Measurements from ENCODE around the gene ZCCHC8. TPM values are rescaled to one million over a fixed set of nuclear protein-coding genes. Genes with fewer than 3 reads are reported as not detected.

Gene ZCCHC8
- total and polyA plus RNA-seq, 2 of the 8 experiments (the other 6 are each of a cell fraction or from before 2014, with no cell fraction given), result 13.8 to 28.9 TPM

- Histone ChIP-seq H3K79me1 (ENCODE audit: low read depth, low read length) (peaks cover 5% of the 10 kb centered on the region; the same call in 1 of the 2 replicates), H4K5ac (ENCODE audit: insufficient read length, low read depth, low read length) (no peak overlapping the region), H2BK5ac (ENCODE audit: low read depth, low read length) (no peak overlapping the region), H2AFZ (ENCODE audit: low read length) (no peak overlapping the region), H4K20me1 (replicated peaks in 1 of 2; ENCODE audit: control insufficient read depth in 1 of 2, insufficient read depth in 2 of 2, low read length in 2 of 2) (no peaks in the 10 kb centered on the region), H3K4me3 (ENCODE audit: extremely low read depth in 1 of 4, insufficient read depth in 2 of 4, low read depth in 3 of 4, low read length in 4 of 4) (no peak overlapping the region), H2AK5ac (ENCODE audit: low read depth, low read length) (no peak overlapping the region), H3K9ac (replicated peaks in 1 of 4; ENCODE audit: extremely low read depth in 1 of 4, low read depth in 3 of 4, low read length in 3 of 4) (no peak overlapping the region), H3K36me3 (ENCODE audit: control insufficient read depth in 2 of 4, insufficient read depth in 4 of 4, low read length in 3 of 4) (peaks cover 8 to 50% (median 15%) of the 10 kb centered on the region in 4 experiments), H3K27ac (ENCODE audit: low read depth, low read length) (no peak overlapping the region), H3K9me3 (ENCODE audit: insufficient read depth in 2 of 2, low read depth in 1 of 2, low read length in 1 of 2) (no peaks in the 10 kb centered on the region), H2BK120ac (replicated peaks; ENCODE audit: low read depth, low read length) (no peak overlapping the region), H2BK20ac (ENCODE audit: low read length) (no peak overlapping the region), H3K79me2 (ENCODE audit: control insufficient read depth in 1 of 2, insufficient read depth in 2 of 2, low read length in 2 of 2) (peaks cover 0 to 40% of the 10 kb centered on the region in 2 experiments; a peak in 3 of 4 replicates), H3K23me2 (ENCODE audit: low read depth, low read length) (no peaks in the 10 kb centered on the region), H3K27me3 (replicated peaks in 1 of 4; ENCODE audit: control insufficient read depth in 3 of 4, extremely low read depth in 1 of 4, insufficient read depth in 3 of 4, low read length in 3 of 4) (no peaks in the 10 kb centered on the region), H3K23ac (ENCODE audit: insufficient read length) (no peak overlapping the region), H3K56ac (replicated peaks; ENCODE audit: insufficient read length, low read depth, low read length) (no peak overlapping the region), H2BK15ac (ENCODE audit: low read length) (no peak overlapping the region), H2BK12ac (ENCODE audit: low read depth, low read length) (no peak overlapping the region), H4K91ac (replicated peaks; ENCODE audit: insufficient read length, low read length) (no peak overlapping the region), H3K4ac (replicated peaks; ENCODE audit: insufficient read length, low read depth, low read length) (no peak overlapping the region), H3K14ac (ENCODE audit: insufficient read length) (no peak overlapping the region), H4K8ac (ENCODE audit: extremely low read depth, insufficient read depth, low read length) (no peak overlapping the region), H3K4me2 (ENCODE audit: insufficient read depth in 1 of 2, low read depth in 2 of 2, low read length in 2 of 2) (no peak overlapping the region), H3K4me1 (replicated peaks in 1 of 4; ENCODE audit: control insufficient read depth in 3 of 4, insufficient read depth in 4 of 4, low read length in 3 of 4) (no peaks in the 10 kb centered on the region; a peak in 1 of 7 replicates), H3K18ac (ENCODE audit: extremely low read depth, low read length) (no peak overlapping the region)
- WGBS, 2 experiments (ENCODE audit: extremely low coverage in 1 of 2, insufficient coverage in 1 of 2, insufficient read length in 1 of 2, insufficient replicate concordance in 2 of 2, low coverage in 1 of 2, low lambda C conversion rate in 2 of 2, missing lambda C conversion rate in 1 of 2), result 89% methylated on average over 7 of the region's 7 CpGs; no CpG with 5 or more reads in 1 of the 2 experiments
- DNase-seq (ENCODE audit: low read depth in 1 of 2, low spot score in 2 of 2) (no peak), FAIRE-seq (no peak)
- ChIA-PET POLR2A (ENCODE audit: partially characterized antibody) (interaction anchor here (1.3 to 47.9 kb wide), 4 partner anchors 11 to 31 kb away, joined by 3 to 1221 read pairs (median 4); partner anchors contain the start of genes KNTC1 and RSRC2), CTCF (ENCODE audit: partially characterized antibody) (interaction anchor here (1.0 to 1.3 kb wide), 3 partner anchors 24 to 139 kb away, joined by 3 read pairs; no protein-coding TSS in a partner anchor)
- no peak for TF ChIP-seq CBX5 (IDR thresholded peaks at IDR 0.05; ENCODE audit: low read depth, low read length)
- TF ChIP-seq USF2 (IDR thresholded peaks at IDR 0.05; ENCODE audit: low read length), result no peak
Measured at GRCh38 chr12:122495258-122495657, 5.5 kb downstream of the ZCCHC8 start.

Measured in H1 (cell line).